OCI-LY3 (cell line): ENCODE results near the gene RUNX2.

Experiments
- EZH2phosphoT487 ChIP-seq: fragments of 200-600 bp; shearing (Covaris generic); IDR thresholded peaks from 2 replicates; pipeline ENCODE4 v1.6.1; 2018; ENCODE audit warnings: antibody characterized with exemption, mixed run types, low read depth
- TF ChIP-seq, protein P1 (sequence below): fragments of 200-600, 300-600 bp; sonication (generic); IDR thresholded peaks from 2 replicates; pipeline ENCODE4 v1.5.1; 2014; ENCODE audit warnings: antibody characterized with exemption, low read length, low read depth

GRCh38 chr6:45386501-45386900 is 58.4 kb downstream of the RUNX2 start:
- TF ChIP-seq, protein P1, sequence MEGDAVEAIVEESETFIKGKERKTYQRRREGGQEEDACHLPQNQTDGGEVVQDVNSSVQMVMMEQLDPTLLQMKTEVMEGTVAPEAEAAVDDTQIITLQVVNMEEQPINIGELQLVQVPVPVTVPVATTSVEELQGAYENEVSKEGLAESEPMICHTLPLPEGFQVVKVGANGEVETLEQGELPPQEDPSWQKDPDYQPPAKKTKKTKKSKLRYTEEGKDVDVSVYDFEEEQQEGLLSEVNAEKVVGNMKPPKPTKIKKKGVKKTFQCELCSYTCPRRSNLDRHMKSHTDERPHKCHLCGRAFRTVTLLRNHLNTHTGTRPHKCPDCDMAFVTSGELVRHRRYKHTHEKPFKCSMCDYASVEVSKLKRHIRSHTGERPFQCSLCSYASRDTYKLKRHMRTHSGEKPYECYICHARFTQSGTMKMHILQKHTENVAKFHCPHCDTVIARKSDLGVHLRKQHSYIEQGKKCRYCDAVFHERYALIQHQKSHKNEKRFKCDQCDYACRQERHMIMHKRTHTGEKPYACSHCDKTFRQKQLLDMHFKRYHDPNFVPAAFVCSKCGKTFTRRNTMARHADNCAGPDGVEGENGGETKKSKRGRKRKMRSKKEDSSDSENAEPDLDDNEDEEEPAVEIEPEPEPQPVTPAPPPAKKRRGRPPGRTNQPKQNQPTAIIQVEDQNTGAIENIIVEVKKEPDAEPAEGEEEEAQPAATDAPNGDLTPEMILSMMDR = no peak
- TF ChIP-seq EZH2phosphoT487 = no peak
